ENCODE measurements around the gene CLCN2.
A peak's percentile ranks its signal among the peaks of the same experiment; 100 is the strongest.

GRCh38 chr3:184299488-184300377 is 61.7 kb downstream of the CLCN2 start:
- TF ChIP-seq CEBPB (IDR thresholded peaks at IDR 0.05) (no peak), CTCF (IDR thresholded peaks at IDR 0.05) (no peak), MAZ (IDR thresholded peaks at IDR 0.05; ENCODE audit: borderline replicate concordance, low read depth, low read length) (no peak), KDM5A (IDR thresholded peaks at IDR 0.05) (0 out of 2 replicates have a peak, but pooled peaks have one; percentile 20), JUNB (IDR thresholded peaks at IDR 0.05) (no peak), ZC3H11A (IDR thresholded peaks at IDR 0.05) (no peak)

All from A549 (cell line).